GM19240 (cell line): Measurements from ENCODE around the gene CAMSAP3.

Experiments
- DNase-seq: peaks from one replicate; pipeline ENCODE4 v3.0.0; 2011; ENCODE audit warnings: low spot score; ENCODE audit not compliant: insufficient read length

The CAMSAP3 gene, protein sequence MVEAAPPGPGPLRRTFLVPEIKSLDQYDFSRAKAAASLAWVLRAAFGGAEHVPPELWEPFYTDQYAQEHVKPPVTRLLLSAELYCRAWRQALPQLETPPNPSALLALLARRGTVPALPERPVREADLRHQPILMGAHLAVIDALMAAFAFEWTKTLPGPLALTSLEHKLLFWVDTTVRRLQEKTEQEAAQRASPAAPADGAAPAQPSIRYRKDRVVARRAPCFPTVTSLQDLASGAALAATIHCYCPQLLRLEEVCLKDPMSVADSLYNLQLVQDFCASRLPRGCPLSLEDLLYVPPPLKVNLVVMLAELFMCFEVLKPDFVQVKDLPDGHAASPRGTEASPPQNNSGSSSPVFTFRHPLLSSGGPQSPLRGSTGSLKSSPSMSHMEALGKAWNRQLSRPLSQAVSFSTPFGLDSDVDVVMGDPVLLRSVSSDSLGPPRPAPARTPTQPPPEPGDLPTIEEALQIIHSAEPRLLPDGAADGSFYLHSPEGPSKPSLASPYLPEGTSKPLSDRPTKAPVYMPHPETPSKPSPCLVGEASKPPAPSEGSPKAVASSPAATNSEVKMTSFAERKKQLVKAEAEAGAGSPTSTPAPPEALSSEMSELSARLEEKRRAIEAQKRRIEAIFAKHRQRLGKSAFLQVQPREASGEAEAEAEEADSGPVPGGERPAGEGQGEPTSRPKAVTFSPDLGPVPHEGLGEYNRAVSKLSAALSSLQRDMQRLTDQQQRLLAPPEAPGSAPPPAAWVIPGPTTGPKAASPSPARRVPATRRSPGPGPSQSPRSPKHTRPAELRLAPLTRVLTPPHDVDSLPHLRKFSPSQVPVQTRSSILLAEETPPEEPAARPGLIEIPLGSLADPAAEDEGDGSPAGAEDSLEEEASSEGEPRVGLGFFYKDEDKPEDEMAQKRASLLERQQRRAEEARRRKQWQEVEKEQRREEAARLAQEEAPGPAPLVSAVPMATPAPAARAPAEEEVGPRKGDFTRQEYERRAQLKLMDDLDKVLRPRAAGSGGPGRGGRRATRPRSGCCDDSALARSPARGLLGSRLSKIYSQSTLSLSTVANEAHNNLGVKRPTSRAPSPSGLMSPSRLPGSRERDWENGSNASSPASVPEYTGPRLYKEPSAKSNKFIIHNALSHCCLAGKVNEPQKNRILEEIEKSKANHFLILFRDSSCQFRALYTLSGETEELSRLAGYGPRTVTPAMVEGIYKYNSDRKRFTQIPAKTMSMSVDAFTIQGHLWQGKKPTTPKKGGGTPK

GRCh38 chr19:7595466-7596133 lies at the start of gene CAMSAP3:
CAMSAP3 (plus strand) TSS chr19:7595863; CDS start chr19:7596003, 140 bp downstream.
- no peak for DNase-seq

- no peak for DNase-seq
Measured at GRCh38 chr19:7545904-7546303, 49.8 kb upstream of the CAMSAP3 start.

- no peak for DNase-seq
Measured at GRCh38 chr19:7547159-7547558, 48.5 kb upstream of the CAMSAP3 start.

GRCh38 chr19:7549429-7550148 lies 46.1 kb upstream of the CAMSAP3 start:
- no peak for DNase-seq

DNA sequence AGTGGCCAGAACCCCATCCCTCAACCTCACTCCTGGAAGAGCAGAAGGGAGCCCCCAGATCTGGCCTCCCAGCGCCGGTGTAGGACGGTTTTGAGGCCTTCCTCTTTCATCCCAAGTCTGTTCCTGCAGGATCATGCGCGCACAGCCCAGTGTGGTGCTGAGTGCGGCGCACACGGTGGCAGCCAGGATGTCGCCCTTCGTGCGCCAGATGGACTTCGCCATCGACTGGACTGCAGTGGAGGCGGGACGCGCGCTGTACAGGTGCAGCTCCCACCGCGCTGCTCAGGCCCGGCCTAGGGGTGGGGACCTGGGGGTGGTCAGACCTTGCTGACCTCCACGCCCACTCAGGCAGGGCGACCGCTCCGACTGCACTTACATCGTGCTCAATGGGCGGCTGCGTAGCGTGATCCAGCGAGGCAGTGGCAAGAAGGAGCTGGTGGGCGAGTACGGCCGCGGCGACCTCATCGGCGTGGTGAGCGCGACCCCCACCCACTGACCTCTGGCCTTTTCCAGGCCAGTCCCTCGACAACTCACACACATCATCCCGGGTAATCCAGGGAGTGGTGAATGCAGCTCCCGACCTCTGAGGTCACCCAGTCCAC lies 45.4 kb upstream of the CAMSAP3 start:
- no peak for DNase-seq

GRCh38 chr19:7550987-7551761 lies 44.5 kb upstream of the CAMSAP3 start:
- peak; percentile 80 for DNase-seq

DNA sequence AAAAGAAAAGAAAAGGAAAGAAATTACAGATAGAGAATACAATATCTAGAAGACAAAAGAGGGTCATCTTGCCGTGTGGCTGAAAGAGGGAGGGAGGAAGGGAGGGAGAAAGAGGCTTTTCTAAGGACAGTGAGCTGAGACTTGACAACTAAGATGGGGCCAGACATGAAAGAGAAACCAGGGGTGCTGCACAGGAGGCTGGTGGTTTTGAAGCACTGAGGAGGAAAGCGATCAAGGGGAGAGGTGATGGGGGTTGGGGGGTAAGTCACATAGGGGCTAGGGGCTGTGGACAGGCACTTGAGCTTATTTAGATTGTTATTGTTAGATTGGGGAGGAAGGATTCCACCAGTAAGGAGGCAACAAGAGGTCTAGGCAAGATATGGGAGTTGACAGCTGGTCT lies 42.9 kb upstream of the CAMSAP3 start:
- DNase-seq: peak; percentile 56

DNA sequence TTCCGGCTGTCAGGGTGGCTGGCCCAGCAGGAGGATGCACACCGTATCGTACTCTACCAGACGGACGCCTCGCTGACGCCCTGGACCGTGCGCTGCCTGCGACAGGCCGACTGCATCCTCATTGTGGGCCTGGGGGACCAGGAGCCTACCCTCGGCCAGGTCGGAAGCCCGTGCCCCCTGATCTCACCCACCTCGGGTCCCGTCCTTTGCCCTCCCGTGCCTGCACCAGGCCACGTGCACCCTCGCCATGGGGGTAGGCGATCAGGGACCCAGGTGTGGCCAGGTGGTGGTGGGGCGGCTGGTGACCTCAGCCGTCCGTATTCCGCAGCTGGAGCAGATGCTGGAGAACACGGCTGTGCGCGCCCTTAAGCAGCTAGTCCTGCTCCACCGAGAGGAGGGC lies 41.1 kb upstream of the CAMSAP3 start:
- no peak for DNase-seq

DNA sequence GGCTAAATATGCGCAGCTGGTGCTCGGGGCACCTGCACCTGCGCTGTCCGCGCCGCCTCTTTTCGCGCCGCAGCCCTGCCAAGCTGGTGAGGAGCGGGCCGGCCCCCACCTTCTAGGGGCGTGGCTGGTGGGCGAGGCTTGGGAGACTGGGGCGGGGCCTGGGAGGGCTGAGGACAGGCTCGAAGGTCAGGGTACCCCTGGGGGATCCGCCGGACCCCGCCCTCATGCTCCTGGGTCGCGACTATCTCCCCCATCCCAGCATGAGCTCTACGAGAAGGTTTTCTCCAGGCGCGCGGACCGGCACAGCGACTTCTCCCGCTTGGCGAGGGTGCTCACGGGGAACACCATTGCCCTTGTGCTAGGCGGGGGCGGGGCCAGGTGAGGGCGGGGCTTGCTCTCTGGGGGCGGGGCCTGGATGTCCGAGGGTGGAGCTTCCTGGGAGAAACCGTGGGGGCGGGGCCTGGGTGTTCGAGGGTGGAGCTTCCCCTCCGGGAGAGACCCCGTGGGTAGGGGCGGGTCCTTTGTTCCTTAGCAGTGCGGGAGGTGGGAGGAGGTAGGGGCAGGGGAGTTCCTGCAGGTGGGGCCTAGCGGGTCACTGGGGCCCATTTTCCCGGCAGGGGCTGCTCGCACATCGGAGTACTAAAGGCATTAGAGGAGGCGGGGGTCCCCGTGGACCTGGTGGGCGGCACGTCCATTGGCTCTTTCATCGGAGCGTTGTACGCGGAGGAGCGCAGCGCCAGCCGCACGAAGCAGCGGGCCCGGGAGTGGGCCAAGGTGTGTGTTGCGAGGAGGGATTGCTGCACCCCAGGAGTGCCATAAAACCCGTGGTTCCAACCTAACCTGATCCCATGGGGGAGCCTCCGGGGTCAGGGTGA lies 40.4 kb upstream of the CAMSAP3 start:
- DNase-seq: no peak

GRCh38 chr19:7556696-7557315 lies 38.9 kb upstream of the CAMSAP3 start:
- no peak for DNase-seq

- no peak for DNase-seq
Measured at GRCh38 chr19:7558667-7559066, 37.0 kb upstream of the CAMSAP3 start.

GRCh38 chr19:7559102-7559501 lies 36.6 kb upstream of the CAMSAP3 start:
- DNase-seq: no peak

- DNase-seq: no peak
Measured at GRCh38 chr19:7560255-7560654, 35.4 kb upstream of the CAMSAP3 start.

GRCh38 chr19:7561325-7561724 lies 34.3 kb upstream of the CAMSAP3 start:
- no peak for DNase-seq

DNA sequence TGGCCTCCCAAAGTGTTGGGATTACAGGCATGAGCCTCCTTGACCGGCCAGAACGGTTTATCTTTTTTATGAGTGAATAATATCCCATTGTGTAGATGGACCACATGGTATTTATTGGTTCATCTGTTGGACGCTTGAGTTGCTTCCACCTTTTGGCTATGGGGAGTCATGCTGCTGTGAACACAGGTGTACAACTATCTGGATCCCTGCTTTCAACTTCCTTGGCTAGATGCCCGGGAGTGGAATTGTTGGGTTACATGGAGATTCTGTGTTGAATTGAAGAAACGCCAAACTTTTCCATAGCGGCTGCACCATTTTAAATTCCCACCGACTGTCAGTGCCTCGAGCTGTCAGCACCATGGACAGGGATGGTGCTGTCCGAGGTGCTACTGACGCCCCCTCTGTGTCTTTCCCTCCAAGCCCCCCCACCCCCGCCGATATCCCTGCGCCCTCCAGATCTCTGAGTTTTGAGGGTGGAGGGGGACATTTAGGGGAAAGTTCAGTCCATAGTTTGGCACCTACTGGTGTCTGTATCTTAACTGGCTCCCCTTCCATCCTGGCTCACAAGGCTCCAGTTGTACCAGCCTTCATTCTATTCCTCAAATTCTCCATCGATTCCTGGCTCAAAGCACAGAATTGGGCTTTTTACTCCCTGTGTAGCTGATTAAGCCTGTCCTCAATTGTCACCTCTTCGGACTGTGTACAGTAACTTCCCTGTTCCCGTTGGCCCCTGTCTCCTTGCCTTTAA lies 32.8 kb upstream of the CAMSAP3 start:
- DNase-seq: no peak

DNA sequence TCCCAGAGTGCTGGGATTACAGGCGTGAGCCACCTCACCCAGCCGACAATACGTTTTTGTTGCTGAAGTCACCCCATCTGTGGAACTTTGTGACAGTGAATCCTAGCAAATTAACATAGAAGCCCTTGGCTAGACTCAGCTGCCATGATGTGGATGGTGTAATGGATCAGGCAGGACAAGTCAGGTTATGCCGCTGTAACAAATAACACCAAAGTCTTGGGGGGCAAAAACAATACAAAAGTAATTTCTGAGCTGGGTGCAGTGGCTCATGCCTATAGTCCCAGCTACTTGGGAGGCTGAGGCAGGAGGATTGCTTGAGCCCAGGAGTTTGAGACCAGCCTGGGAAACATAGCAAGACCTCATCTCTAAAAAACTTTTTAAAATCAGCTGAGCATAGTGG lies 30.8 kb upstream of the CAMSAP3 start:
- DNase-seq: no peak

DNA sequence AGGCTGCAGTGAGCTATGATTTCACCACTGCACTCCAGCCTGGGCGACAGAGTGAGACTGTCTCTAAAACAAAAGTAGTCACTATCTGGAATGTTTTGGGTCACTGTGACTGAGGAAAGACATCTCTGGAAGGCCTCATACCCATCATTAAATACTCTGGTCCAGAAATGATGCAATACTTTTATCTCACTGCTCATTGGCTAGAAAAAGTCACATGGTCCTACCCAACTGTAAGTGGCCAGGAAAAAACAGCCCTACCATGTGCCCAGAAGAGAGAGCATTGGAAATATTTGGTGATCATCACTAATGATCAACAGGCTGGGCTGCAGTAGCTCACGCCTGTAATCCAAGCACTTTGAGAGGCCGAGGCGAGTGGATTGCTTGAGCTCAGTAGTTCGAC lies 30.3 kb upstream of the CAMSAP3 start:
- no peak for DNase-seq
